ENCODE data around the gene C2CD3.

Gene C2CD3, protein sequence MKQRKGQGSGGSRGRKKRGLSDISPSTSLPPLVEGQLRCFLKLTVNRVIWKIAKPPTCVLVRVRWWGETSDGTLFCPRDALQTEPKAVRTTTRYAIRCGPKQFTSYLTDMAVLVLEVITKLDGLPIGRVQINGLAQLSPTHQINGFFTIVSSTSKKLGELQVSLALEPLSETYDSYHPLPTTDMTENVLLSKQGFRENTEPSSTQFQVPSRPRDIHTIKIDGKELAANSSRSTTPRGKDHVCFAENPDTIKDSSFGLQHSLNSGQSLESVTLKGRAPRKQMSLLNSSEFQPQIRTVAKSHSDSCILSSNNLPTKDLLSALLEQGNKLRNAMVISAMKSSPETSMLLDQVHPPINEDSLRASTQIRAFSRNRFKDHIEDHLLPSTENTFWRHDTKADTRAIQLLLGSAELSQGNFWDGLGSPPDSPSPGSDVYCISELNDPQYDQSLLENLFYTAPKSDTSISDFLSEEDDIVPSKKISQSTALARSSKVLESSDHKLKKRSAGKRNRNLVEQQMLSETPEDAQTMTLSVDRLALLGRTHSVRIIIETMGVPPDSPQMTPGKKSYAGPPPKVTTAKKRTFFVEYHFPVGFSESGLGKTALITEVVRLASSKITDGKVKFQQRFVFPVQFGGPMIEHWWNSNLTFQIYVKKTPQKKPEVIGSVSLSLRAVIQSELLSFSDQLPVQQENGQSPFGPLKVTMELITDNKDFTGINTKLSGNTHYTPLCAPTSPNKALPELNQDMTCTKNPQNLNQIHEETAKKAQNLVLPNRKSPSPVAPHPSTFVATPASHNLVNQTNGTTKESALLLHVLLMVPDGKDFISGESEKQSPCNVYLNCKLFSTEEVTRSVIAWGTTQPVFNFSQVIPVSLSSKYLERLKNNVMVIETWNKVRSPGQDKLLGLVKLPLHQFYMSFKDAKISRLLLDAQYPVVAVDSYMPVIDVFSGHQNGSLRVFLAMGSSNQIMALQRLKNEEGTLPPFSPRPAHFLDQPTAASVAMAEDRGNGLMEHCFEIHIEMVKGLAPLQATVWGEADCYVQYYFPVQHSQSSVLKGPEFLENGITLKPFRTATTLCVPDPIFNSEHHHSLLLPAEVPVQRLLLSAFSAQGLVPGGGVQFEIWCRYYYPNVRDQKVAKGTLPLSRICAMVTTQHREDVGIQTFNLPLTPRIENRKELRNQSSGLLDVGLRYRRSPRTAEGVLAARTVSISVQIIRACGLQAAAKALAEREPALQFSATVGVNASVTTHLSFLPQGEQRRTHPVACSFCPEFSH (N-terminal part only)

DNA sequence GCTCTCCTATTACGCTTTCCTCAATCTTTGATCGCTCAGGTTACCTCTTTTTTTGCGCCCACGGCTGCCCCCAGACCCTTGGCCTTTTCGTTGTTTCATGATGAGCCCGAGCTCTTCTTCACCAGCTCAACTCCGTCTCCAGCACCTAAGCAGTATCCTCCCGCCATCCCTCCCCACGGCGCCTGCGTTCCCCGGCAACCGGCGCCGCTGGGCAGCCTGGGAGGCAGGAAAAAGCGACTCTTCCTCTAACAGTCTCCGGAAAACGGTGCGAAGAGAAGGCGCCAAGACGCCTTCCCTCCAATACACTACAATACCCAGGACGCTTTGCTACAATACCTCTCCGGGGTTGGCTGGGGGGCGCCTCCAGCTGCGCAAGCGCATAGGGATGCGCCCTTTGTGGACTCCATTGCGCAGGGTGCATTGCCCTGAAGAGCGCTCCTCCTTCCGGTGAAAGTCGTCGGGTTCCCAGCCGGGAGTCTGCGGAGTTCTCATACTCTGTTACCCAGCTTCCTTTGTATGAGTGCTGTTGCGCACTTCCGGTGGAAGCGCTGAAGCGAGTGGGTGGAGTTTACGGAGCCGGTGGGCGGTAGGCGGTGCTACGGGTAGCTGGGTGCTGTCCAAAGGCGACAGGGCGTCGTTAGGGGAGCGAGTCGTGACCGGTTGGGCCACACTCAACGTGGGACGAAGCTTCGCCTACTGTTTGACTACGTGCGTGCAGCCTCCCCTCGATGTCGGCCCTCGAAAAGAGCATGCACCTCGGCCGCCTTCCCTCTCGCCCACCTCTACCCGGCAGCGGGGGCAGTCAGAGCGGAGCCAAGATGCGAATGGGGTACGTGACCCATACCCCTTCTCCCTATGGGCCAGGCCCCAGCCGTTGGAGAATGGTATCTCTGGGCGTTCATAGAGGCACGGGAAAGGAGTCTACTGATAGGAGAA is at the start of gene C2CD3, which contains the start of gene PPME1:
Gene C2CD3, minus strand, starts transcription at position 309 of the 936 bp plus-strand sequence. Its CDS starts 210 bp downstream, at position 99.
Gene PPME1, plus strand, starts transcription at position 596 of the 936 bp plus-strand sequence. Its CDS starts 133 bp downstream, at position 729.
- in situ Hi-C loops (cut with MboI; ENCODE audit: low sequenced_read_pairs), result no loop called here

DNA sequence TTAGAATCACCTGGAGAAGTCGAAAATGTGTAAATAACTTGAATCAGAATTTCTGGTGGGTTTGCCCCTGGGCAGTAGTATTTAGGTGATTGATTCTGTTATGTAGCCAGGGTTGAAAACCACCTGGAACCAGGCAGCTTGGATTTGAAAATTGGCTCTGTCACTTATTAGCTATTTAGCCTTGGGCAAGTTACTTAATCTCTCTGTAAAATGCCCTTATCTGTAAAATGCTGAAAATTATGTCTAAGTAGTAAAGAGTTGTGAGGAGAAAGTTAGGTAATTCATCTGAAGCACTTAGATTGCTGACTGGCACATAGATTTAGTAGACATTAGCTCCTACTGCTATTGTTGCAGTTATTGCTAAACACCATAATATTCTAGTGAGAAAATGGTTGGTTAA is 49.6 kb upstream of the C2CD3 start:
- in situ Hi-C loops (cut with MboI; ENCODE audit: low sequenced_read_pairs), result no loop called here

DNA sequence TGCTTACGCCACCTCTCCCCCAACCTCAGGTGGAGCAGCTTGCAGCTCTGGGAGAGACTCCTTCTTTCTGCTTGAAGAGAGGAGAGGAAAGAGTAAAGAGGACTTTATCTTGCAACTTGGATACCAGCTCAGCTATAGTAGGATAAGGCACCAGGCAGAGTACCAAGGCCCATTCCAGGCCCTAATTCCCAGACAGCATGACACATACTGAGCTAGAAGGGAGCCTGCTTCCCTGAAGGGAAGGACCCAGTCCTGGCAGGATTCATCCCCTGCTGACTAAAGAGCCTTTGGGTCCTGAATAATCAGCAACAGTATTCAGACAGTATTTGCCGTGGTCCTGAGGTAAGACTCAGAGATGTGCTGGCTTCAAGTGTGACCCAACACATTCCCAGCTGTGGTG is 41.7 kb upstream of the C2CD3 start:
- in situ Hi-C loops (cut with MboI; ENCODE audit: low sequenced_read_pairs), result no loop called here

DNA sequence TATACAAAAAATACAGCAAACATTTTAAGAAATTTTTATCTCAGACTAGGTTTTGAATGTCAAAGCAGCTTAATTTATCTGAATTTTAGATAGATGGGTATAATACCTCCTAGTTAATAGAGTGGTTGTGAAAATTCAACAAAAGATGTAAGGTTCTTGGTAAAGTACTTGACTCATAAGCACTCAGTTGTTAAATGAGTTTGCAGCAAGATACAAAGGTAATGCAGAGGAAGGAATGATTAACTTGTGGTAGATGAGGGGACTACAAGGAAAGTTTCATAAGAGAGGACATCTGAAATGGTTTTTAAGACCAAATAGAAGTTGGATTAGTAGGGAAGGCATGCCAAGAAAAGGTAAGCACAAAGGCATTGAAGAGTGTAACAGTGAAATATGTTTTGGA is 37.7 kb upstream of the C2CD3 start:
- in situ Hi-C loops (cut with MboI; ENCODE audit: low sequenced_read_pairs), result no loop called here

DNA sequence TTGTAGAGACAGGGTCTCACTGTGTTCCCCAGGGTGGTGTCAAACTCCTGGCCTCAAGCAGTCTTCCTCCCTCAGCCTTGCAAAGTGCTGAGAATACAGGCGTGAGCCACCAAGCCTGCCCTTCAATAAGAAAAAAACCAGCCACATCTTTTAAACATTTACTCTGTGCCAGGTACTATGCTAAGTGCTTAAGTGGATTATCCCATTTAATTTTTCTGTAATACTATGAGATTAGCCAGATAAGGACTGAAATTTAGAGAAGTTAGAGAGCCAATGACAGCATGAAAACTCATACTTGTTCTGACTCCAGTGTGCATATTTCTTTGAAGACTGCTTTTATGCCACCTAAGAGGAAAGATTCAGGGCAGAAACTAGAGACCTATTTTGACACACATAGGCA is 35.9 kb upstream of the C2CD3 start:
- in situ Hi-C loops (cut with MboI; ENCODE audit: low sequenced_read_pairs), result no loop called here

DNA sequence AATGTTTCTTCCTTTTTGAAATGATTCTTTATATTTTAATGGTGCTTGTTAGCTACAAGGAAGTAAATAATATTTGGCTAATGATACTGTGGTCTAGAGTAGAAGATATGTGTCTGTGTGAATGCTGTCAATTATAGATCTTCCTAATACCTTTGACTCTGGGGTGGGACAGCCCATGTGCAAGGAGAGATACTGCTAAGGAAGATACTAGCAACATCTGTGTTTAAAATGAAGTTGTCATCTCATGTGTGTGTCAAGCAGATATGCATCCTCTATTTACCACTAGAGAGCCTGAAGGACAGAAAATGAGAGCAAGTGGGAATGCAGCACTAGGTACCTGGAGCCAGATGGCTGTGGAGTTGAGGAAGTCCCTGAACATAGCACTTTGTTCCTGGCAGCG is 34.4 kb upstream of the C2CD3 start:
- in situ Hi-C loops (cut with MboI; ENCODE audit: low sequenced_read_pairs), result no loop called here

DNA sequence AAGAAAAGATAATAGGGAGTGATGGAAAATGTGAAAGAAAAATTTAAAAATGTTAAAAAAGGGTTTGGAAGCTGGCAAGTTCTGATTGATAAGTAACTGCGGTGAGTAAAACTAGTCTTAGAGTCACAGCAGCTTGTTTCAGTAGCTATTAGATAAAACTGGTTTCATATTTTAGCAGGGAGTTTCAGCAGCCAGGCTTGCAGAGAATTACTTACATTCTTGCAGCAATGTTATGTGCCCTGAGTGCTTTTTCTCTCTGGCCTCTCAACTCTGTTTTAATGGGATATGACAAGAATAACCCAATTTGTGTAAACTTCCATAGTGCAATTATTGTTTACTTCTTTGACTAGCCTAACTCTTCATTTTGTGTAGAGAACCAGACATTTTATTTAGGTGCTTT is 33.9 kb upstream of the C2CD3 start:
- in situ Hi-C loops (cut with MboI; ENCODE audit: low sequenced_read_pairs), result no loop called here

DNA sequence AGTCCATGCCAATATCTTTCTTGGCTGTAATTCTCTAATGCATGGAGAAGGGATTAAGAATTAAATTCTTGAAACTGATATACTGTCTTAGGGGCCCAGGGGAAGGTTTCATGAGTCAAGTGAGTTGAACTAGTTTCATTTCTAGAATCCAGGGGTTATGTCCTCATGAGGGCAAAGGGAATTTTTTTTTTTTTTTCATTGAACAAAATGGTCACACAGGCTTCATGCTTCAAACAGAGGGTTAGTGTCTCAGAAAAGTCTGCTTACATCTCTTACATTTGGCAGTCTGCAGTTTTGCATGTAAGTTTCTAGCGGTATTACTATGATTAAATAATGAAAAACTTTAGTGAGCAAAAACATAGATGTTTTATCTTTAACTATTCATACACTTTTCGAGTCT is 33.2 kb upstream of the C2CD3 start:
- in situ Hi-C loops (cut with MboI; ENCODE audit: low sequenced_read_pairs), result no loop called here

DNA sequence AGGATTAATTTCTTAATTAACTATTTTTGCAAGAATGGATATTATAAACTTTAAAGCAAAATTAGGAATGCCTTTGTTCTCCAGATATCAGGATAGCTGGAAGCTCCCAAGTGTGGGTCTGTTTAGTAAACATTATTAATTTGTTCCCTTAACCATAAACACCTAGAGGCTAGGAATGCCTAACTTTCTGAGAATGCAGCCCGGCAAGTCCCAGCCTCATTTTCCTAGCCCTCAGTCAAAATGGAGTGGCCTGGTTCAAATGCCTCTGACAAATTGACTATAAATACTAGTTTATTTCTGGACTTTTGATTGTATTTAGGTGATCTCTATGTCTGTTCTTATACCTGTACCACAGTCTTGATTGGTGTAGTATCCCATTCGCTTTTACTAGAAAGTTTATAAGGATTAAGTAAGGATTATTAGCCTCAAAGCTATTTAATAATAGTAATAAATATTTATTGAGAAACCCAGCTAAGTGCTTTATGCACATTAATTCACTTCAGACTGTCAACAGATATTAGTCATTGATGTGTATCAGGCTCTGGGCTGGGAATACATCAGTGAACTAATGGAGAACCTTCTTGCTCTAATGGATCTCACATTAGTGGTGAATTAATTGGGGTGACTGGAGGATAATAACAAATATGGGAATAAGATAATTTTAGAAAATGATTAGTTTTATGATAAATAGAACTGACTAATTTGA is 26.1 kb upstream of the C2CD3 start:
- in situ Hi-C loops (cut with MboI; ENCODE audit: low sequenced_read_pairs), result no loop called here

DNA sequence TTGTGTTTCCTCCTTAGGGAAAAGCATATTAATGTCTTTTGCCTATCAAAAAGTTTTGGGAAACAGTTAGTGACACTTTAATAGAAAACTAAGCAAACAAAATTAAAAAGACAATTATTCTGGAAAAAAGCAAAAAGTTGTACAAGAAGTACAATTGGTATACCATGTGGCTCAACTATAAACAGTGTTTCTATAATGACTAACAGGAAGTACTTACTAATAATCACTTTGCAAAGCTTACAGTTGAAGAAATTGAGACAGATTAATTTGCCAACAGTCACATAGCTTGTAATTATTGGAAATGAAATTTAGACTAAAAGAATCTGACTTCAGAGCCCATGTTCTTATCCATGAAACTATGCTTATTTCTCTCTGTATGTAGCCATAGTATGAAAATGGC is 25.0 kb upstream of the C2CD3 start:
- in situ Hi-C loops (cut with MboI; ENCODE audit: low sequenced_read_pairs), result no loop called here

DNA sequence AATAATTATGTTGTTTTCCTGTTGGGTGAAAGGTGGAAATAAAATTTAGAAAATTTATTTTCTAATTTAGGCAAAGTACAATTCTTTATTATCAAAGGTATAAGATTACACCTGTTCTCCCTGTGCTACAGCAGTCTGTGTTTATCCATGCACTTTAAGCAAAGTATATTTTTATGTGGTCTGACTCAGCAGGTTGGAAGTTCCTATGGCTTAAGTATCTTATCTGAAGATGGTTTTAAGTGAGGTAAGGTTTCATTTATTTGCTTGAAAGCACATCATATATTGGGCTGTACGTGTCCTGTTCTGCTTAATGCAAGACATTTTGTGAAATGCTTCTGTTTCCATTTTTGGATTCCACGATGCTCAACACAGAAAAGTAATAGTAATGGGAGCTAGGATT is 14.9 kb upstream of the C2CD3 start:
- in situ Hi-C loops (cut with MboI; ENCODE audit: low sequenced_read_pairs), result no loop called here

DNA sequence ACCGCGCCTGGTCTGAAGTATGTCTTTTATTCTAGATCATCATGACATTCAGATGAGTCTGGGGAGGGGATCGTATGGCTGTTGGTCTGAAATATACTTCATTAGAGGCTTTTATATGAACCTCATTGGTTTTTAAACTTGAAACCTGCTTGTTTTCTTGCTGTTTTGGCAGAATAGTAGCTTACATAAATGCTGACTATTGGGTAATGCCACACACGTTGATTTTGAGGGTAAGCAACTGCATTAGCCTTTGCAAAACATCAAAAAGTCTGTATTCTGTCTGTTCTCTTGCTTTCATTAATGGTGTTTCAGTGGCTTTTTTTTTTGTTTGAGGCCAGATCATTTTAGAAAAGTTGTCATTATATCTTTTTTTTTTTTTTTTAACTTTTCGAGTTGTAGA is 14.5 kb upstream of the C2CD3 start:
- in situ Hi-C loops (cut with MboI; ENCODE audit: low sequenced_read_pairs), result no loop called here

DNA sequence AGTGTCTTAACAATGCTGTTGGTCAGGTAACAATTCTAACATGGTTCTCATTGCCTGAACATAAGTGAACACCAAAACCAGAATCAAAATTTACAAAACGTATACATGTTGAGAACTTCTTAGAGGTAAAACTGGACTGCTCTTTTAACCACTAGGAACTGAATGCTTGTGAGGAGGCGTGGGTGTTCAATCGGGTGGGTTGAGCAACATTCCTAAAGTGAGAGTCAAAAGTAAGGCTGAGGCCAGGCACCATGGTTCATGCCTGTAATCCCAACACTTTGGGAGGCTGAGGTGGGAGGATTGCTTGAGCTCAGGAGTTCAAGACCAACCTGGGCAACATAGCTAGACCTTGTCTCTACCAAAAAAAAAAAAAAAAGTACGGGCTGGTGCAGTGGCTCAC is 11.8 kb upstream of the C2CD3 start:
- in situ Hi-C loops (cut with MboI; ENCODE audit: low sequenced_read_pairs), result no loop called here

DNA sequence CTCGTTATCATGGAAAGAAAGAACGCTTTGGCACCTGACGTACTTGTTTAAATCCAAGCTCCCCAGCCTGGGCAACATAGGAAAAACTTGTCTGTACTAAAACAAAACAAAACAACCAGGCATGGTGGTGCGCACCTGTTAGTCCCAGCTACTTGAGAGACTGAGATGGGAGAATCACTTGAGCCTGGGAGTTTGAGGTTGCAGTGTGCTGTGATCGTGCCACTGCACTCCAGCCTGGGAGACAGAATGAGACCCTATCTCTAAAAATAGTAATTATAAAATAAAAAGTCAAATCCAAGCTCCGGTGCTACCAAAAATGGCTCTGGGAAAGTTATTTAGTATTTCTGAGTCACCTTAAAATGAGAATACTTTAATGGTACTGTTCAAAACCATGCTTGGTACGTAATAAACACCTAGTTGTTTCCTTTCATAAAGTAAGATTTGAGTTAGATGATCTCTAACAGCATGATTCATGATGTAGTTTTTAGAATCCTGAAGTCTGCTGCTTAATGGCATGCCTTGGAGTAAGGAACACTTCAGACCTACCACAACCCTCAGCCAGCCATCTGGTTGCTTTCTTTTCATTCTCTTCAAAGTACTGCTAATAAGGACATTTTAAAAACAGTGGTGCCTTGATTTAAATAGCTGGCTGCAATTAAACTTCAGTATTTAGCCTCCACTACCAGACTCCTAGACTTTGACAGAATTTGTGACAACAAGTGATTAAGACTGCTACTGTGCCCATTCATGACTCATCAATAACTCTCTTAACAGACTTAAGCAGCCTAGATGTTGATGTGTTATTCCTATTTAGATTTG is 8.6 kb upstream of the C2CD3 start:
- in situ Hi-C loops (cut with MboI; ENCODE audit: low sequenced_read_pairs), result no loop called here

DNA sequence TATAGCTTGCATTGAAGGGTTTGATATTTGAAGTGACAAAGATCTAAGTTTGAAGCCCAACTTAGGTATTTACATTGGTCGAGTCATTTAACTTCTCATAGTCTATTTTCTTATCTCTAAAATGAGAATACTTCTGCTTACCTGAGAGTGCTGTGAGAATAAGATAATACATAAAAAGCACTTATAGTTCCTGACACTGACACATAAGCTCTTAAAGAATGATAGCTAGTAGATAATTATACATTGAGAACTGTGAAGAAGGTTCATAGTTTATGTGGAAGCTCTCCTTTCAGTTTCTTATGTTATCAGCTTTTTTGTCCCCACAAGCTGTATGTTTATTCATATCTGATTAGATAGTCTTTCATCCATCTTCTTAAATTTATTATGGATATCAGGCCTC is 5.1 kb upstream of the C2CD3 start:
- in situ Hi-C loops (cut with MboI; ENCODE audit: low sequenced_read_pairs), result no loop called here

DNA sequence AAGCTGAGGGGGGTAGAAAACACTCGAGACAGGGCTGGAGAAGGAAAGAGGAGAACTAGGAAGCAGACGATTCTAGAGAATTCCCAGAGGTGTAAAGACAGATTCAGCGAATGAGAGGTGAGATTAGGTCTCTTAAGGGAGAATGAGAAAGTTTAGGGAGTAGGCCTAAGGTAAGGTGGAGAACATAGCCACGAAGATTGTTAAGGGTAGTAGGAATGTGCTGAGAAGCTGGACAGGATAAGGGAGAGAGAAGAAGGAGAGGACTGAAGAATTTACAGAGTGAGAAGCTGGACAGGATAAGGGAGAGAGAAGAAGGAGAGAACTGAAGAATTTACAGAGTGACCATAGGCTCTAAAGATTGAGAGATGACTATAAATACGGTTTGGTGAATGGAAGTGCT is 1.2 kb upstream of the C2CD3 start:
- in situ Hi-C loops (cut with MboI; ENCODE audit: low sequenced_read_pairs), result no loop called here

DNA sequence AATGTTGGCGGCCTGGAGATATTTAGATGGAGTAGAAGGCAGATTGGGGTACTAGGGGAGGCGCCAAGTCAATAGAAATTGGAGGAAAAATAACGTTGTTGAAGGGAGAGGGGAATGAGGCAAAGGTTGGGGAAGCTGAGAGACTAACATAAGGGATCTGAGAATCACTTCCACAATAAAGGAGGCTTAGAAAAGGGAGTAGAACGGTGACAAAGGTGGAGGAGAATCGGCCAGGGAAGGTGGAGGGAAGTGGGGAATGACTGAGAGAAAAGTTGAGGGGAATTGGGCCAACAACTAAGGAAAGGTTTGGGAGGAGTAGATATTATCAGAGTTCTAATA is 797 bp upstream of the C2CD3 start:
- in situ Hi-C loops (cut with MboI; ENCODE audit: low sequenced_read_pairs), result no loop called here

DNA sequence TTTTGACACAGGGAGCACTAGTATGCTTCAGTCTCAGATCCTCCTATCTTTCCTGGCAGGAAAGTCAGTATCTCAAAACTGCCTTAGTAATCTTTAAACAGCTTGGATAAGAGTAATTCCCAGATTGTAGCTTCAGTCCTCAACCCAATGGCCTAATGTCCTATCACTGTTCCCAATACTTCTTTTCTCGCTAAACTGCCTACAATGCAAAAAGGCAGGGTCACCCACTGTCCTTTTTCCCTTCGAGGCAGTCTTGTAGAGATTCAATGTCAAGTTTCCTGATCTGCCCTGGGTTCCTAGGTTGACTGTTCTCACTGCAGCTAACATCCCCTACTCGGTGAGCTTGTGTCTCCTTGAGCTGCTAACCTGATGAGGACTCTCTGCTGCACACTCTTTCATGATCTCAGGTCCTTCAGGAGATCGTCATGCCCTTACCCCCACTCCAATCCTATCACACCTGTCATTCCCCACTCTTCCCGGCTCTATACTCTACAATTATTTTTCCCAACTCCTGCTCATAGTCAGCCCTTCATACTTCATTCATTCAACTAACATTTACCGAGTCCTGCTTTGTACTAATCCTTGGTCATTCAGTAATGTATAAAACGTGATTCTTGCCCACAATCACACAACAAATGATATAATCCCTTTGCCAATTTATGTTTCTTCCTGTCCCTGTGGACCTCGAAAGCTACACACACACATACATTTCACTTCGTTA is 904 bp downstream of the C2CD3 start:
- in situ Hi-C loops (cut with MboI; ENCODE audit: low sequenced_read_pairs), result no loop called here
